Measurements from ENCODE around the gene NLGN3.

DNA sequence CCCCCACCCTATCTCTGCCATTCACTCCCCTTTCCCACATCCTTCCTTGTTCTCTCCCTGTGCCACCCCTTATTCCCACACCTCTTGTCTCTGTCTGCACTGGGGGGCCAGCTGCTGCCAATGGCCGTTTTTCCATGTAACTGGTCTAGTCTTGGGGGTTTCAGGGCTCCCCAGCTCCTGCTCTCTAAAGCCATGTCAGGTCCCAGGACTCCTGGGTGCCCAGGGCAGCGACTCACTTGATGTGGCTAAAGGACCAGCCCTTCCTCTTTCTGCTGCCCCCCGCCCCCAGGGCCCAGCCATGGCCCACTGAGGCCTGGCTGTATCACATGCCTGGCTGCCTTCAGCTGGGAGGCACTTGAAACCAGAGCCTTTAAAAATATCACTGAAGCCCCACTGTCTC is 10.0 kb downstream of the NLGN3 start:
- no peak for TF ChIP-seq EZH2 (IDR thresholded peaks at IDR 0.05; ENCODE audit: insufficient read depth, poor library complexity, severe bottlenecking)
- TF ChIP-seq EZH2phosphoT487 (IDR thresholded peaks at IDR 0.05; ENCODE audit: insufficient read depth, low read depth): no peak
